HG02943 (cell line): ENCODE data around the gene NDUFC1.
"Not testable (repeated sequence)": the region's sequence is repeated elsewhere in the genome, so short reads cannot be mapped to it uniquely, and the experiment has no call there.

Source experiments
- ATAC-seq: cut with Tn5 transposase; IDR thresholded peaks from one replicate; pipeline ENCODE4 v1.9.1; 2021; ENCODE audit warnings: mild to moderate bottlenecking, low read depth, moderate library complexity; ENCODE audit not compliant: unreplicated experiment

Gene NDUFC1

DNA sequence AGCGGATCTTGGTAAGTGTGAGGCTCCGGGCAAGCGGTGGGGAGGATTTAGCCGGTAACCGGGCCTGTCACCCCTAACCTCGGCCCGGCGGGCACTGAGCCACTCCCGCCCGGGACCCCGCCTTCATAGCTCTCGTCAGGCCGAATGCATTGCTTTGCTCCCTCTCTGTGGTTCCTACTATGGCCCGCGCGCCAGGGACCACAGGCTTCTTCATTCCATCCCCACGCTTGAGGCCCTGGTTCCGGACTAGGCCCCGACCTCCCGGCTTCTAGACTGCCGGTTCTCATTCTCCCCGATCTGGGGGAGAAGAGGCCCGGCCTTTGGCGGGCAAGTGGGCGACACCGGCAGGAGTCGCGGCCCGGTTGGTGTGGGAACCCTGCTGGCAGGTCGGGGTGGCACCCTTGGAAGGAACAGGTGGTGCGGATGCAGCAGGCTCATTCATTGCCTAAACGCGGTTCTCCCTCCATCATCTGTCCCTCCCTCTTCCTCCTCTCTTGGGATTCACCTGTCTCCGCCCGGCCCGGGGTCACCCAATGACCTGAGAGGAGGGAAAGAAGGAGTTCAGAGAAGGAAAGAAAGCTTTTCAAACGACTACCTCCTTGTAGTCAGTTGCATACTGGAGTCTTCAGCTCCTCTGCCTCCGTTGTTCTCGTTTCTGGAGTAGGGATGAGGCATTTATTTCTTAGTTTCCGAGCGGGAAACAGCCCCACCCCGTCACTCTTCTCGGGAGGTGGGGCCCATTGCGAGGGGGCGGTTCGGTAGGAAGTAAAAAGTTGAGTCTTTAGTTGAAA is at the start of gene NDUFC1:
TSS of gene NDUFC1 (minus strand) at position 657 of the 791 bp plus-strand sequence. CDS start 6,679 bp downstream, outside the sequence.
- peak; percentile 36 for ATAC-seq

DNA sequence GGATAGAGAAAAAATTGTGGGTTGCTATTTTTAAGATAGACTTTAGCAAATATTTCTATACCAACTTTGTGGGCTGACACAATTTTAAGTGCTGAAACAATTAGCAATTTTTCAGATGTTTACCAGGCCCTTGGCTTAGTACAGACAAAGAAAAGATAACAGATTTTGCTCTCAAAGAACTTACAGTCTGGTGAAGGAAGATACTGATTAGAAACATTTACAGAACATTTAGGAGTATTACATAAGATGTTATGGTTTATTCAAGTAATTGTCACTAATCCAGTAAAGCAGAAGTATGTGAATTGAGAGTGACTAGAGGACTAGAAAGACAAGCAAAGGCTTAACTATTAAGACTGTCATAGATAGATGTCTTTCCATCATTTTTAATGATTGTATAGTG is 35.3 kb upstream of the NDUFC1 start:
- ATAC-seq = no peak

DNA sequence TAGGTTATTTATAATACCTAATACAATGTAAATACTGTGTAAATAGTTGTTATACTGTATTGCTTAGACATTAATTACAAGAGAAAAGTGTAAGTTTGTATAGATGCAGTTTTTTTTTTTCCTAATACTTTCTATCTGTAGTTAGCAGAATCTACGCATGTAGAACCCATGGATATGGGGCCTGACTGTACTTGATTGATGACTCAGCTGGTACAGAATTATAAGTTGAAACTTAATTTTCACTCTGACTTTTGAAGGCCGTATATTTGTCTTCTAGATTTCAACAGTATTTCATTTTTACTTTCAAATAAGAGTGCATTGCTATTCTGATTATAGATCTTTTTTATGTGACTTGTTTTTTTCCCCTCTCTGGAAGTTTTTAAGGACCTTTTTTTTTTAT is 30.8 kb upstream of the NDUFC1 start:
- ATAC-seq = no peak

DNA sequence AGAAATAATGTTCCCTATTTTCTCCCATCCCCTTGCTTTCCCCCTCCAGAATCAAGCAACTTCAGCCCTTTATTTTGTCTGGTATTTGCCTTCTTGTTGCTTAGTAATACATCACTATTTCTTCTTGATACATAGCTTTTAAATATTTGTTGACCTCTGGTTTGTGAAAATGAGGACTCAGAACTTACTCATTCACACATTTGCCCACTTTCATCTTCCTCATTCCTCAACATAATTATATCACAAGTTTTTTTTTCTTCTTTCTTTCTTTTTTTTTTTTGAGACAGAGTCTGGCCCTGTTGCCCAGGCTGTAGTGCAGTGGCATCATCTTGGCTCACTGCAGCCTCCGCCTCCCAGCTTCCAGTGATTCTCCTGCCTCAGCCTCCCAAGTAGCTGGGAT is 28.9 kb upstream of the NDUFC1 start:
- no peak for ATAC-seq

DNA sequence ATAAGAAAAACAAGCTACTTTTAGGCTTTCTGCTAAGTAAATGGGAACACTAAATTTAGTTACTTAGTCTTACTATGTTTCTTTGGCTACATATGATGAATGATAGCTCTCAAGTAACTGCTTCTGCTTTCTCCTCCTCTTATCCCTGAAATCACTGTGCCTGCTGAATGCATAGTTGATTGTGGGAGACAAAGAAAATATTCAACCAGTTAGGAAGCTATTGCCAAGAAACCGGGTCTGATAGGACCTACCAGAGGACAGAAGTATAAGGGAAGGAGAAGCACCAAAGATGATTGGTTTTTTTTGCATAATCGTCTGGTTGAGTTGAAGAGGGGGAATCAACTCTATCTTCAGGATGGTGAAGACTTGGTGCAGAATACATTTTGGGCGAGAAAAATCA is 28.0 kb upstream of the NDUFC1 start:
- ATAC-seq = no peak

DNA sequence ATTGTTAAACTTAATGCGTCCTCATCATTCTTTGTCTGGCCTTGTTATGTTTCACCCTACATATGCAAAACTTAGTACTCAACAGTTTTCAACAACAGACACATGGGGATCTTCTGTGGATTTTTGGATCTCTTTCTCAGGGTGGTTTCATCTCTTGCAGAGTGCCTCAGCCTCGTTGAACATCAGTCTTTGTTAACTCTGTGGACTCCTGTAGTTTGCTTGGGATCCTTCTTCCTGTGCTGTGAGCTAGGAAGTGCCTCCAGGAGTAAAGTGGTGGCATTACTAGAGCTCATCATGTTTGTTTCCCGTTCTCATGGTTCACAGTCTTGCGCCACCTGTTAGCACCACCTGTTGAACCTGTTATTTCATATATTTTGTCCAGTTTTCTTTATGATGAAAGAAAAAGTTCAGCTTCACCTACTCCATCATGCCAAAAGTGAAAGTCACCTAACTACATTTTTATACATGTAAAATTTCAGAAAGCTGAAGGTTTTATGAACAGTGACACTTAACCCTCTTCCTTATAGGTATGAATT is 27.5 kb upstream of the NDUFC1 start:
- no peak for ATAC-seq

DNA sequence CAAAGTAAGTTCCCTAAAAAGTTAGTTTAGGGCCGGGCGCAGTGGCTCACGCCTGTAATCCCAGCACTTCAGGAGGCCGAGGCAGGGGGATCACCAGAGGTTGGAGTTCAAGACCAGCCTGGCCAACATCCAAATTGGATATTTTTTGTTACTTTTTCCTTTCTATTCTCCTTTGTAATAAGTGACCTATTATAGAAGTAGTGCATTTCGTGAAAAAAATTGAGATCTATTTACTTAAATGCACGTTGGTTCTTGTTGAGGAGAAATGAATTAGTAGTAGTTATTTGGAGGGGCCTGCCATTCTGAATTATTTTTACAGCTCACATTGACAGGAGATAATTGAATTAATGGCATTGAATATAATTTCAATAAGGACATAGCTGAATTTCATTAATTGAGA is 22.3 kb upstream of the NDUFC1 start:
- ATAC-seq = no peak

DNA sequence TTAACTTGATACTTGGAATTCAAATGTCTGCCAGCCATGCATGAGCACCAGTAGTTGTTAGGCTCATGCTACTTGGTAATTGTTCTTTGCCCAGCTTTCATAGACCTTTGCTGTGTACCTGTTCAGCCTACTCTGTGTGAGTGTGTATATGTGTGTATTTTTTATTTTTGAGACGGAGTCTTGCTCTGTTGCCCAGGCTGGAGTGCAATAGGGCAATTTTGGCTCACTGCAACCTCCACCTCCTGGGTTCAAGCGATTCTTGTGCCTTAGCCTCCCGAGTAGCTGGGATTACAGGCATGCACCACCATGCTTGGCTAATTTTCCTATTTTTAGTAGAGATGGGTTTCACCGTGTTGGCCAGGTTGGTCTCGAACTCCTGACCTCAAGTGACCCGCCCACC is 20.3 kb upstream of the NDUFC1 start:
- ATAC-seq = not testable (repeated sequence)

DNA sequence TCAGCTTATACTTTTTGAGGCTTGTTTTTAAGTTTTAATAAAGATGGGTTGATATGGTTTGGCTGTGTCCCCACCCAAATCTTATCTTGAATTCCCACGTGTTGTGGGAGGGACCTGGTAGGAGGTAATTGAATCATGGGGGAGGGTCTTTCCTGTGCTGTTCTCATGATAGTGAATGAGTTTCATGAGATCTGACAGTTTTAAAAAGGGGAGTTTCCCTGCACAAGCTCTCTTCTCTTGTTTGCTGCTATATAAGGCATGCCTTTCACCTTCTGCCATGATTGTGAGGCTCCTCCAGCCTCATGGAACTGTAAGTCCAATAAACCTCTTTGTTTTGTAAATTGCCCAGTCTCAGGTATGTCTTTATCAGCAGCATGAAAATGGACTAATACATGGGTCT is 19.8 kb upstream of the NDUFC1 start:
- ATAC-seq = not testable (repeated sequence)

DNA sequence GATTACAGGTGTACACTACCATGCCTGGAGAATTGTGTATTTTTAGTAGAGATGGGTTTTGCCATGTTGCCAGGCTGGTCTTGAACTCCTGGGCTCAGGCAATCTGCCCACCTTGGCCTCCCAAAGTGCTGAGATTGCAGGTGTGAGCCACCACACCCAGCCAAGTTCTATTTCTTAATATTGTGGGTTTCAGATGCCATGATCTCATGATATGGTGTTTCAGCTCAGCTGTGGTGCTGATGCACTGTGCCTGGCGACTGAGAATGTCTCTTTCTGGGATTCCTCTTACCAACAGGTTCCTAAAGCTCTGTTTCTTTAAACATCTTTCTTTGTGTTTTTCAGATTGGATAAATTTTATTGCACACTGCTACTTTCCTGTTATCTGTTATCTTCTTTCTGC is 17.3 kb upstream of the NDUFC1 start:
- ATAC-seq = no peak

DNA sequence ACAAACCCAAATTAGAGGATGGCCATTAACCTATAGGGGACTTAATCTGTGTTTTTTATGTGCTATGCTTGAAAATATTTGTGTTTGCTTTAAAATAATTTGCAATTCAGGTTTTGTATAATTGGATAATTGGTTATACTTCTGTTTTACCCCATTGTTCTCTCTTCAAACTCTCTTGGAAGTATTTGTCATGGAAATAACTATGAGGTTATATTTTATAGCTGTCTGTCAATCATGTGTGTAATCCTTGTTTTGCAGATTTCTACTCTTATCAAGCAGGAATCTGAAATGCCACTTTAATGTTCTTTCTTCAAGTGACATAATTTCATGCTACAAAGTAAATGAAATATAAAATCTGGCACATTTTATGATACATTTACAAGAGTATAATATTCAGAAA is 15.4 kb upstream of the NDUFC1 start:
- ATAC-seq = no peak

DNA sequence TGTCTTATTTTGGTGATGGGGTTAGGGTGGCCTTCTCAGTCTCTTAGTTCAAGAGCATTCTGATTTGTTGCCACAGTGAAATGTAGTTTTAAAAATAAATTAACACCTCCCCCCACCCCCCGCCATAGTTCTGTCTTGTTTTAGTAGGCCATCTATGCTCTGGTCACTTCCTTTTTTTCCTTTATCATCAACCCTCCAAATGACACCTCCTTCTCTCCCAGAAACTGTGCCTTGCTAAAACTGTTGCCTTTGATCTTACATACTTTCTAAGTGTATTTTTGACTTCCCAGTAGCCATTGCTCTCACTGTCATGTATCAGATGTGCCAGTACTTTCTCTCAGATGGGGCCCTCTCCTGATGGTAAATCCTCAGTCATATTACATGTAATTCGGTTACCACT is 14.5 kb upstream of the NDUFC1 start:
- ATAC-seq = no peak

DNA sequence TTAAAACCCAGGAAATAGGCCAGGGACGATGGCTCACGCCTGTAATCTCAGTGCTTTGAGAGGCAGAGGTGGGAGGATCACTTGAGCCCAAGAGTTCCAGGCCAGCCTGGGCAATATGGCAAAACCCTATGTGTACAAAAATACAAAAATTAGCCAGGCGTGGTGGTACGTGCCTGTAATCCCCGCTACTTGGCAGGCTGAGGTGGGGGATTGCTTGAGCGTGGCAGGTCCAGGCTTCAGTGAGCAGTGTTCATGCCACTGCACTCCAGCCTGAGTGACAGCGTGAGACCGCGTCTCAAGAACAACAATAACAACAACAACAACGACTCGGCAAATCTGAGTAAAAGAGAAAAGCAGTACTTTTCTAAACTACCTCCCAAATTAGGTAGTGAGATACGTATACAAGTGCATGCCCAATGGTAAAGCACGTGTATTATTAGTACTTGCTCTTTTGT is 13.0 kb upstream of the NDUFC1 start:
- peak; percentile 57 for ATAC-seq

DNA sequence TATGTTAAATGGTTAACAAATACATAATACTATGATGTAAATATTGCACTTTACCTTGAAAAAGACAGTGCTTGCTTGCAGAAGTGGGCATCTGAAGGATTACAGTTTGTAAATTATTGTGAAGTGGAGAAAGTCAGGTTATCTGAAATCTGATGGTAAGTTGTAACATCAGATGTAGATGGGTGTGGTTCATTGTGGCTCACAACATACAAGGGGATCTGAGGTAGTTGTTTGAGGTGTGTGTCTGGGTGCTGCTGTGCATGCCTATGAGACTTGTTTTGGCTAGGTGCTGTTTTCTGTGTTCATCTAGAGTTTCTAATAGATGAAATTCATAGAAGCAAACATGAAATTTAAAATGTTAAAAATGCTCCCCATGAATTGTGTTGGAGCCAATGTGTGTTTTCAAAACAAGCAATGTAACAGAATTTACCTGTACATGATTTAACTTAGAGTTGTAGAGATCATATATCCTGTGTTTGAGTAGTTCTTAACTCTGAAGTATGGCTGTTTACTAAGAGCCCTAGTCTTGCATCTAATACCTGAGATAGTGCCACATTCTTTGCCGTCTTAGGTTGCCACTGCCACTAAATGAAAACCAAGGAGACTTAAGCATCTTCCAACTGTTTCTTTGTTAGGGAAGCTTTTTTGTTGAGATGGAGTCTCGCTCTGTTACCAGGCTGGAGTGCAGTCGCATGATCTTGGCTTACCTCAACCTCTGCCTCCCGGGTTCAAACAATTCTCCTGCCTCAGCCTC is 11.9 kb upstream of the NDUFC1 start:
- ATAC-seq = no peak

DNA sequence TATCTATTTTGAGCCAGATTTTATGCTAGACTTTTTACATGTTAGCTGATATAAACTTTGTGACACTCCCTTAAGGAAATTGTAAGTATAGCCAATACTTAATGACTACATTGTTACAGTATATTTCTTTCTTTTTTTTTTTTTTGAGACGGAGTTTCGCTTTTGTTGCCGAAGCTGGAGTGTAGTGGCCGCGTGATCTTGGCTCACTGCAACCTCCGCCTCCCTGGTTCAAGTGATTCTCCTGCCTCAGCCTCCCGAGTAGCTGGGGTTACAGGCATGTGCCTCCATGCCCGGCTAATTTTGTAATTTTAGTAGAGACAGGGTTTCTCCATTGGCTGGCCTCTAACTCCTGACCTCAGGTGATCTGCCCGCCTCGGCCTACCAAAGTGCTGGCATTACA is 11.1 kb upstream of the NDUFC1 start:
- not testable (repeated sequence) for ATAC-seq

DNA sequence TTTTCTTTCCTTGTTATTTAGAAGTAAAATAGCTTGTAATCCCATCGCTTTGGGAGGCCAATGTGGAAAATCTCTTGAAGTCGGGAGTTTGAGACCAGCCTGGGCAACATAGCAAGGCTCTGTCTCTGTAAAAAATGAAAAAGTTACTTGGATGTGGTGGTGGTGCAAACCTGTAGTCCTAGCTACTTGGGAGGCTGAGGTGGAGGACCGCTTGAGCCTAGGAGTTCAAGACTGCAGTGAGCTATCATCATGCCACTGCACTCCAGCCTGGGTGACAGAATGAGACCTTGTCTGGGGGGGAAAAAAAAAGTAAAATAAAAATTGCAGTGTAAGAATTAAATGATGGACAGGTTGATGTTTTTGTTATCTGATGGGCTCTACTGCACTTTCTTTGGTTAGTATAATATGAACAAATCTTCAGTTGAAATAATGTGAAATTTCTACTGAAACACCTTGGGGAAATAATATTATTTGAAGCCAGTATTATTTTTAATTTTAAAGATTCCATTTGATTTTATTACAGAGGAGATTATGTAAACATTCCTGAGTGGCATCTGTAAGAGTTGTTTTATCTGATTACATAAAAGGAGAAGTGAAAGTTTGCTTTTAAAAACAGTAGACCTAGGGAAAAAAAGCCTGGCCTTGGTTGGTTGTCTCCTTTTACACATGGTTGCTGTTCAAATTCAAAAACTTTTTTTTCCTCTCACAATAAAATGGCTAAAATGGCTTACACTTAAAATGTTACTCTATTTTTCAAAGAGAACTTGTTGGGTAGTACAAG is 10.5 kb upstream of the NDUFC1 start:
- no peak for ATAC-seq

DNA sequence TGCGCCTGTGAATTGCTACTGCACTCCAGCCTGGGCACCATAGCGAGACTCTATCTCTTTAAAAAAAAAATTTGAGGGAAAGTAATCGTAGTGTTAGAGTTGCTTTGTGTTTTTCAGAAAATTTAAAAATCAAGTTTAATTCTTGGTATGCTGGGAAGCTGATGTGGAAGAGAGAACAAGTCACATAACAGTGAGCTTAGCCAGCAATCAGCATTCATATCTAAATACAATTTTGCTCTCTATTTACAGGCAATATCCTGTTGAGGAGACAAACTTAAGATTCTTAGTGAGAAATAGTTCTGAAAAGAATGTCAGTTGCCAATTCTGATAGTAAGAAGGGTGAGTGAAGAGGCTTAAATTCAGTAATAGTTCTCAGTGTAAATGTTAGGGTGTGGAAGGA is 9.6 kb upstream of the NDUFC1 start:
- ATAC-seq = no peak

DNA sequence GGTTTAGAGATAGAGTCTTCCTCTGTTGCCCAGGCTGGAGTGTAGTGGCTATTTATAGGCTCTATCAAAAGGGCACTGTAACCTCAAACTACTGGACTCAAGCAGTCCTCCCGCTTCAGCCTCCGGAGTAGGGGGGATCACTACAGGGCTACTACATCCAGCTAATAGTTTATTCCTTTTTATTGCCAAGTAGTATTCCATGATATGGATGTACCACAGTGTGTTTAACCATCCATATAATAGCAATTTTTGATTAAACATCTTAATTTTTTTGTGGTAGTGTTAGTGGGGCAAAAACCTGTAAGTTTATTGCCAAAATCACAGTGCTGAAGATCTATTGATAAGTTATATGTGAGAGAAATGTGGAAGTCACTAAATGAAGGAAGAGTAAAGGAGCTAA is 2.6 kb upstream of the NDUFC1 start:
- ATAC-seq = no peak

DNA sequence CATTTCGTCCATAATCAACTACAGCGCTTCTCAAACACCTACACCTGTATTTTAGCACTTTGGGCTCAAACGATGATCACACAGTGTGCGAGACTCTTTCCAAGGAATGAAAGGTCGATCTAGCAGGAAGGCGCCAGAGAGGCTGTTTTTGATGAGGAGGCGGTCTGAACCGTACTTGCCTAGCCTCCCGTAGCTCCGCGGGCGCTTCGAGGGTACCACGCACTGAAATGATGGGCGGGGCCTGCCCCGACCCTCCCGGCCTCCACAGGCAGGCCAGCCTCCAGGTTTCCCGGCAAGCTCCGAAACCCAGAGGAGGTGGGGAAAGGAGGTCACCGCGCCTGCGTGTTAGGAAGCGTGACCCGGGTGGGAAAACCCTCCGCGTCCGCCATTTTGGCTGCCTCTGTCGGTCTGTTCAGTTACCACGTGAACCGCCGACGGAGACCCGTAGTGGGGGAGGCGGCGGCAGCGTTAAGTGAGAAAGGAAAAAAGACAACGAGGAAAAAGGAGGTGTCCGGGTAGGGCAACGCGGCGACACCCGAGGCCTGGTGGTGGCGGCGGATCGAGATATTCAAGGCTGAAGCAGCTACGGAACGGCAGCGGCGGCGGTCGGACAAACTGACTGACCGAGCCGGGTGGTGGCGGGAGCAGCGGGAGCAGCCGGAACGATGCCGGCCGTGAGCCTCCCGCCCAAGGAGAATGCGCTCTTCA is 1.0 kb downstream of the NDUFC1 start, which contains the start of gene NAA15:
TSS of gene NAA15 (plus strand) at position 393 of the 708 bp plus-strand sequence. CDS start at position 666, 273 bp downstream.
- ATAC-seq = peak; percentile 85
